Activated gamma-delta T cell treated with Interleukin-2 at 50 U/mL for 16 hours (primary cell): ENCODE data around the gene SBK2.
A peak's percentile ranks its signal among the peaks of the same experiment; 100 is the strongest.

Source experiments
- DNase-seq: peaks from one replicate; pipeline ENCODE4 v3.0.0-alpha.2; 2020

Gene SBK2

DNA sequence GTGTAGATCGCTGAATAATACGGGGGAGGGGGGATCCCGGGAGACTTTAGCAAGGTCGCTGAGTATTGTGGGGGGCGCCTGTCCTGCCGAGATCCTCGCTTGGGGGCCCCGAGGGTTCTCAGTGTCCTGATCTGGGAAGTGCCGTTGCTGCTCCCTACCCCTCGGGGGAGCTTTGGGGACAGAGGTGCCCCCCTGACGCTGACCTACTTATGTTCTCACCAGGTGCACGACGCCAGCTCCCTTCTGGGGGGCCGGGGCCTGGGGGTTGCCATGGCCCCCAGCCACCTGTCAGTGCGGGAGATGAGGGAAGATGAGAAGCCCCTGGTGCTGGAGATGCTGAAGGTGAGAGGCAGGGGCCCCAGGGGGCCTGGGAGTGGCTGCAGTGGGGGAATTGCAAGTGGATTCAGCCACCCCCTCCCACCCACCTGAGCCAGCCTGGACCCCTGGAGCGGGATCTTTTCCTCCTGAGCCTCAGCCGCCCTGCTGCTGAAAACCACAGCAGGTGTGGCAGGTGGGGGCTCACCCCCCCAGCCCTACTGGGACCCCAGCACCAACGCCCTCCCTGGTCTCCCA lies 51.4 kb downstream of the SBK2 start:
- no peak for DNase-seq

DNA sequence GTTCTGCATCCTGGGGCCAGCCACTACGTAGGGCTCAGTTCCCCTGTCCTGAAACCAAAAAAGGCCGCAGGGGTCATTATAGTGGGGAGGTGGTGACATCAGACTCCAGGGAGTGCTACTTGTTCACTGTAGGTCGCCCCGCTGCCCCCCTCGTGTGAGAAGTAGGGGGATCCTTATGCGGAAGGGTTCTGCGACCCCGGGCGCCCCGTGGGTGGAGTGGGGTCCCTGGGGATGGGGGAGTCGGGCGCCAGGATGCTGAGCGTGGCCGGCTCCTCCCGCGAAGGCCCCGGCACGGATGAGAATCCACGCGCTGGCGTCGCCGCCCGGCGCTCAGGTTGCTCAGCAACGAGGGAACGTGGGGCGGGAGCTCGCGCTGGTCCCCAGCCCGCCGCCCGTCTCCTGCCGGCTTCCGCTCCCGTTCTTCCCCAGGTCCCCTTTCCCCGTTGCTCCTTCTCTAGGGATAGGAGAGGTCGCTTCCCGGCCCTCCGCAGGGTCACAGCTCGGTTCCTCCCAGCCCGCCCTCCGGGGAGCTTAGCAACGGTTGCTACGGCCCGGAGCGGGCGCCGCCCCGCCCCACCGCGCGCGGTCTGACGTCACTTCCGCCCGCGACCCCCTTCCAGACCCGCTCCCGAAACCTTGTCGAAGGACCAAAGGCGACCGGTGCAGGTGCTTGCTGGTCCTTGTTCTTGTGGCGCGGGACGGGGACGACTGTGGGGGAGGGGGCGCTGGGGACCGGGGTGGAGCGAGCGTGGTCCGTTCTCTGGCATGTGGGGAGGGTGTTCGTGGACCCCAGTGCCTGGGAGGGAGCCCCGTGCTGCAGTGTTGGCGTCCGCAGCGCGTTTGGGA lies 52.1 kb downstream of the SBK2 start, which contains the start of gene NAT14:
NAT14 (plus strand) TSS at position 596 of the 846 bp plus-strand sequence. CDS start 521 bp downstream, outside the sequence.
- DNase-seq = peak; percentile 50

DNA sequence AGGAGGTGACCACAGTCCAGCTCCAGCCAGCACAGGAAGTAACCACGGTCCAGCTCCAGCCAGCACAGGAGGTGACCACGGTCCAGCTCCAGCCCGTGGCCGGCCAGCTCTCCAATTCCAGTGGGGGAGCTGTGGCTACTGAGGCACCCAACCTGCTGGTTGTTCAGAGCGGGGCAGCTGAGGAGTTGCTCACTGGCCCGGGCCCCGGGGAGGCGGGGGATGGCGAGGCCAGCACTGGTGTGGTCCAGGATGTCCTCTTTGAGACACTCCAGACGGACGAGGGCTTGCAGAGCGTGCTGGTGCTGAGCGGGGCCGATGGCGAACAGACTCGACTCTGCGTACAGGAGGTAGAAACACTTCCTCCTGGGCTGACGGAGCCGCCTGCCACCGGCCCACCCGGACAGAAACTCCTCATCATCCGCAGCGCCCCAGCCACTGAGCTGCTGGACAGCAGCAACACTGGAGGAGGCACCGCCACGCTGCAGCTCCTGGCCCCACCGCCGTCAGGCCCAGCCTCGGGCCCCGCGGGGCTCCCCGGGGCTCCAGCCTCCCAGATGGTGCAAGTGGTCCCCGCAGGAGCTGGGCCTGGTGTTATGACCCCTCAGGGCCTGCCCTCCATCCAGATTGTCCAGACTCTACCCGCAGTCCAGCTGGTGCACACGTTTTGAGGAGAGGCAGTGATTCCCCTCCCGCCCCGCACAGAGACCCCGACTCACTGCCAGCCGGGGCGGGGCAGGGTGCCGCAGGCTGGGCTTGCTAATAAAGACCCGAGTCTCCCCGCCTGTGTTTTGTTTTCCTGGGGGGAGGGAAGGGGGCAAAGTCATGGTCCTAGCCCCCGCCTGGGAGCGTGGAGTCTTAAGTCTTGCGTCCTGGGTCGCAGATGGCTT lies 53.0 kb downstream of the SBK2 start:
- no peak for DNase-seq

DNA sequence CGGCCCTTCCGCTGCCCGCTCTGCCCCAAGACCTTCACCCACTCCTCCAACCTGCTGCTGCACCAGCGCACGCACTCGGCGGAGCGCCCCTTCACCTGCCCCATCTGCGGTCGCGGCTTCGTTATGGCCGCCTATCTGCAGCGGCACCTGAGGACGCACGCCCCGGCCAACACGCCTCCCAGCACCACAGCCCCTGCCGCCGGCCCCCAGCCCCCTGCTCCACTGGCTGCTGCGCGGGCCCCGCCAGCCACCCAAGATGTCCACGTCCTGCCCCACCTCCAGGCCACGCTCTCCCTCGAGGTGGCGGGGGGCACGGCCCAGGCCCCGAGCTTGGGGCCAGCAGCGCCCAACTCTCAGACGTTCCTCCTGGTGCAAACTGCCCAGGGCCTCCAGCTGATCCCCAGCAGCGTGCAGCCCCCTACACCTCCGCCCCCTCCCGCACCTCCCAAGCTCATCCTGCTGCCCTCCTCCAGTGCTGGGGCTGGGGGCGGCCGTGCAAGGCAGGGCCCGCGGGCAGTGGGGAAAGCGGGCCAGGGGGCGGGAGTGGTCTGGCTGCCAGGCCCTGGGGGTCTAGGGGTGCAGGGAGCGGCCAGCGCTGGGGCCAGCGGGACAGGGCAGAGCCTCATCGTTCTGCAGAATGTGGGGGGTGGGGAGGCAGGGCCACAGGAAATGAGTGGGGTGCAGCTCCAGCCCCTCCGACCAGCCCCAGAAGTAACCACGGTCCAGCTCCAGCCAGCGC lies 53.8 kb downstream of the SBK2 start:
- DNase-seq = no peak

DNA sequence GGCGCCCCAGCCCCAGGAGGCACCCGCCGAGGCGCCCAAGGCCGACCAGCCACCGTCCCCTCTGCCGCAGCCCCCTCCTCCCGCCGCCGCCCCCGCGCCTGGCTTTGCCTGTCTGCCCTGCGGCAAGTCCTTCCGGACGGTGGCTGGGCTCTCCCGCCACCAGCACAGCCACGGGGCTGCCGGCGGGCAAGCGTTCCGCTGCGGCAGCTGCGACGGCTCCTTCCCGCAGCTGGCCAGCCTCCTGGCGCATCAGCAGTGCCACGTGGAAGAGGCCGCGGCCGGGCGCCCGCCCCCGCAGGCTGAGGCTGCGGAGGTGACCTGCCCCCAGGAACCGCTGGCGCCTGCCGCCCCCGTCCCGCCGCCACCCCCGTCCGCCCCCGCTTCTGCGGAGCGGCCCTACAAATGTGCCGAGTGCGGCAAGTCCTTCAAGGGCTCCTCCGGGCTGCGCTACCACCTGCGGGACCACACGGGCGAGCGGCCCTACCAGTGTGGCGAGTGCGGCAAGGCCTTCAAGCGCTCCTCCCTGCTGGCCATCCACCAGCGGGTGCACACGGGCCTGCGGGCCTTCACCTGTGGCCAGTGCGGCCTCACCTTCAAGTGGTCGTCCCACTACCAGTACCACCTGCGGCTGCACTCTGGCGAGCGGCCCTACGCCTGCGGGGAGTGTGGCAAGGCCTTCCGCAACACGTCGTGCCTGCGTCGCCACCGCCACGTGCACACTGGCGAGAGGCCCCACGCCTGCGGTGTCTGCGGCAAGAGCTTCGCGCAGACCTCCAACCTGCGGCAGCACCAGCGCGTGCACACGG lies 54.6 kb downstream of the SBK2 start:
- no peak for DNase-seq

DNA sequence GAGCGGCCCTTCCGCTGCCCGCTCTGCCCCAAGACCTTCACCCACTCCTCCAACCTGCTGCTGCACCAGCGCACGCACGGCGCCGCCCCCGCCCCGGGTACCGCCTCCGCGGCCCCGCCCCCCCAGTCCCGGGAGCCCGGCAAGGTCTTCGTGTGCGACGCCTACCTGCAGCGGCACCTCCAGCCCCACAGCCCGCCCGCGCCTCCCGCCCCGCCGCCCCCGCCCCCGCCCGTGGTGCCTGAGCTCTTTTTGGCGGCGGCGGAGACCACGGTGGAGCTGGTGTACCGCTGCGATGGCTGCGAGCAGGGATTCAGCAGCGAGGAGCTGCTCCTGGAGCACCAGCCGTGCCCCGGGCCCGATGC lies 55.2 kb downstream of the SBK2 start:
- DNase-seq = no peak

DNA sequence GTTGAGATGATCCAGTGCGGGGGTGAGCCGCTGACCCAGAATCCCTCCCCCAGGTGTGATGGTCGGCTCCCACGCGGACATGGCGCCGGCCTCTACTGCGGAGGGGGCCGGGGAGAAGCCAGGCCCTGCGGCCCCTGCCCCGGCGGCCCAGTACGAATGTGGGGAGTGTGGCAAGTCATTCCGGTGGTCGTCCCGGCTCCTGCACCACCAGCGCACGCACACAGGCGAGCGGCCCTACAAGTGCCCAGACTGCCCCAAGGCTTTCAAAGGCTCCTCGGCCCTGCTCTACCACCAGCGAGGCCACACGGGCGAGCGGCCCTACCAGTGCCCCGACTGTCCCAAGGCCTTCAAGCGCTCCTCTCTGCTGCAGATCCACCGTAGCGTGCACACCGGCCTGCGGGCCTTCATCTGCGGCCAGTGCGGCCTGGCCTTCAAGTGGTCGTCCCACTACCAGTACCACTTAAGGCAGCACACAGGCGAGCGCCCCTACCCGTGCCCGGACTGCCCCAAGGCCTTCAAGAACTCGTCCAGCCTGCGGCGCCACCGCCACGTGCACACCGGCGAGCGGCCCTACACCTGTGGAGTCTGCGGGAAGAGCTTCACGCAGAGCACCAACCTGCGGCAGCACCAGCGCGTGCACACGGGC lies 55.7 kb downstream of the SBK2 start:
- DNase-seq = no peak

DNA sequence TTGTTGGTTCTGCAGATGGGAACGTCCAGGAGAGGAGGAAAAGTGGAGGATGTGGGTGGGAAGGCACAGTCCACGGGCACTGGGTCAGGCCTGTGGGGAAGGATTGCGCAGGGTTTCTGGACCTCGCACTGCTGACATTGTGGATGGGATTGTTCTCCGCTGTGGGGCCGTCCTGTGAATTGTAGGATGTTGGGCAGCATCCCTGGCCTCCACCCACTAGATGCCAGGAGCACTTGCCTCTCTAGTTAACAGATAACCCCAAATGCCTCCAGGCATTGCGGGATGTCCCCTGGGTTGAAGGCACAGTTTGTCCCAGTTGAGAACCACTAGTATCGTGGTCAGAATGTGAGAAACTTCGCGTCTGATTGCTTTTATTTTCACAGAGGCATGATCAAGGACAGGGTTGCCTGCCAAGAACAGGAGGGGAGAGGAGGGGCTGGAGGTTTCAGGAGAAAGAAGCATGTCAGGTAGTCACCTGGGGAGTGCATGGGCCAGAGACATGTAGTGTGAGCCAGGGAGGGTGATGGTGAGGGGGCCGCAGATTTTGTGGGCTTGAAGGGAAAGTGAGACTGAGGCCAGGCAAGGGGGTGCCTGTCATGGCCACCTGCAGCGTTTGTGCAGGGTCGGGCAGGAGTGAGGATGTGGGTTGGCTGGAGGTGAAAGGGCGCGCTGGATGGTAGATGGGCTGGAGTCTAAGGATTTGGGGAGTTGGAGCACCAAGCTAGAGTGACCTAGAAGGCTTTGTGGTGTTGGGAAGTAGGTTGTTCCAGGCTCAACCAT lies 57.3 kb downstream of the SBK2 start:
- DNase-seq = no peak

DNA sequence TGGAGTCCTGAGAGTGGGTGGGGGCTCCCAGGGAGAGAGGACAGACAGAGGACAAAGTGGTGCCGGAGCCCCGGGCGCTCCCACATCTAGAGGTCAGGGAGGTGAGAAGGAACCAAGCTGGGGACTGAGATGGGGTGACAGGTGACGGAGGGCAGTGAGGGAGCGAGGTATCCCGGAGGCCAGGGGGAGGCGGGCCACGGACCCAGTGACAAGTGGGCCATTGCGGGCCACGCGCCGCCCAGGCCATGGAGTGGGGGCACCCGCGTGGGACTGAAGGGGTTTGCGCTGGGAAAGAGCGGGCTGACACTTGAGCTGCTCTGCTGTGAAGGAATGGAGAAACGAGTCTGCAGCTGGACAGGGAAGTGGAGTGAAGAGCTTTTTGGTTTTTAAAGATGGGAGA lies 57.9 kb downstream of the SBK2 start:
- no peak for DNase-seq
